Endothelial cell of umbilical vein (primary cell): ENCODE data around the gene PPM1M. TPM values are rescaled to one million over a fixed set of nuclear protein-coding genes. Genes with fewer than 3 reads are reported as not detected.

Experiments used
- BruUV-seq: library from RNA; stranded (reverse); fragments of 400-500 nt; replicated peaks from 2 replicates; lab custom pipeline; 2021; lab: Mats Ljungman, UMichigan
- CTCF ChIA-PET: fragments of 300-600, 350-600 bp; sonication (Branson Sonifier 250); formaldehyde crosslinking; loops from one replicate; lab custom pipeline; 2021; ENCODE audit warnings: antibody characterized with exemption, inconsistent platforms; lab: Charles Lee
- POLR2A ChIA-PET: fragments of 300-600, 350-600 bp; sonication (Branson Sonifier 250); formaldehyde crosslinking; loops from one replicate; lab custom pipeline; 2021; ENCODE audit warnings: antibody characterized with exemption, inconsistent platforms; lab: Charles Lee
- DNase-seq: peaks from one replicate; pipeline ENCODE4 v3.0.0-alpha.2; 2011; ENCODE audit warnings: low read depth, low spot score
- FAIRE-seq: peaks from 2 replicates; lab custom pipeline; 2011; peaks lifted over from hg19 to GRCh38; lab: Jason Lieb, UNC
- H2AFZ ChIP-seq: 2 replicates; pipeline ENCODE4 v1.6.0; 2012; ENCODE audit warnings: low read depth, low read length, control low read depth, inconsistent platforms
- H3K27ac ChIP-seq: 2 replicates; pipeline ENCODE4 v1.5.1; 2011; ENCODE audit warnings: low read depth, mild to moderate bottlenecking, control low read depth, low read length, moderate library complexity; ENCODE audit not compliant: insufficient read depth
- H3K27me3 ChIP-seq, 2 experiments: 2 replicates each; pipeline versions ENCODE4 v1.6.0 to v1.6.1; 2011; ENCODE audit warnings: low read length in 2 of 2, mixed read lengths in 1 of 2; ENCODE audit not compliant: control insufficient read depth in 2 of 2, insufficient read depth in 2 of 2
- H3K36me3 ChIP-seq, 2 experiments: 2 replicates in 1 of 2; 3 replicates in 1 of 2; pipeline ENCODE4 v1.5.1; 2011; ENCODE audit warnings: low read length in 2 of 2, mild to moderate bottlenecking in 1 of 2, moderate library complexity in 1 of 2; ENCODE audit not compliant: control insufficient read depth in 2 of 2, insufficient read depth in 2 of 2; ENCODE audit errors: extremely low read depth in 1 of 2
- H3K4me1 ChIP-seq: 3 replicates; pipeline ENCODE4 v1.5.1; 2011; ENCODE audit warnings: mild to moderate bottlenecking, low read length; ENCODE audit not compliant: control insufficient read depth, insufficient read depth; ENCODE audit errors: extremely low read depth
- H3K4me2 ChIP-seq: 2 replicates; pipeline ENCODE4 v1.6.1; 2011; ENCODE audit warnings: low read length, control low read depth, mixed read lengths; ENCODE audit not compliant: insufficient read depth
- H3K4me3 ChIP-seq, 3 experiments: fragments of 200-600 bp in 1 of 3; sonication (generic), shearing (Covaris generic) in 1 of 3; replicated peaks in 1 of 3; 2 replicates each; pipeline ENCODE4 v1.5.1; 2011 to 2016; ENCODE audit warnings: control low read depth in 3 of 3, low read length in 3 of 3, mild to moderate bottlenecking in 2 of 3, inconsistent platforms in 1 of 3, low read depth in 1 of 3, moderate library complexity in 1 of 3; ENCODE audit not compliant: insufficient read depth in 1 of 3
- H3K79me2 ChIP-seq: 2 replicates; pipeline ENCODE4 v1.6.0; 2012; ENCODE audit warnings: low read length, inconsistent platforms; ENCODE audit not compliant: control insufficient read depth, insufficient read depth
- H3K9ac ChIP-seq: replicated peaks from 2 replicates; pipeline ENCODE3; 2011; ENCODE audit warnings: low read length, control low read depth; ENCODE audit not compliant: insufficient read depth; ENCODE audit errors: extremely low read depth
- H3K9me1 ChIP-seq: replicated peaks from 3 replicates; pipeline ENCODE4 v1.6.0; 2011; ENCODE audit warnings: mild to moderate bottlenecking, low read length; ENCODE audit not compliant: control insufficient read depth, insufficient read depth; ENCODE audit errors: extremely low read depth
- H3K9me3 ChIP-seq: replicated peaks from 2 replicates; pipeline ENCODE4 v1.5.1; 2012; ENCODE audit warnings: low read length, inconsistent platforms; ENCODE audit not compliant: control insufficient read depth, insufficient read depth
- H4K20me1 ChIP-seq: replicated peaks from 2 replicates; pipeline ENCODE3; 2011; ENCODE audit warnings: mild to moderate bottlenecking, low read length; ENCODE audit not compliant: control insufficient read depth, insufficient read depth; ENCODE audit errors: extremely low read depth
- CTCF ChIP-seq, 2 donors: IDR thresholded peaks; 1 replicate in 1 of 2; 2 replicates in 1 of 2; pipeline ENCODE4 v1.5.1; 2011; ENCODE audit warnings: low read length in 2 of 2, mild to moderate bottlenecking in 2 of 2, moderate library complexity in 2 of 2, control low read depth in 1 of 2, inconsistent platforms in 1 of 2, low read depth in 1 of 2; ENCODE audit not compliant: insufficient read depth in 1 of 2; ENCODE audit errors: extremely low read depth in 1 of 2
- FOS ChIP-seq: IDR thresholded peaks from 2 replicates; pipeline ENCODE4 v1.6.1; 2011; ENCODE audit warnings: mild to moderate bottlenecking, low read length, moderate library complexity, borderline replicate concordance; ENCODE audit not compliant: insufficient read depth
- GATA2 ChIP-seq: IDR thresholded peaks from 2 replicates; pipeline ENCODE4 v1.7.0; 2011; ENCODE audit warnings: low read depth, mild to moderate bottlenecking, moderate library complexity, mixed read lengths, low read length; ENCODE audit not compliant: insufficient read length, insufficient read depth
- JUN ChIP-seq: IDR thresholded peaks from 2 replicates; pipeline ENCODE4 v1.6.1; 2011; ENCODE audit warnings: borderline replicate concordance, low read depth; ENCODE audit not compliant: insufficient read length, insufficient read depth
- MAX ChIP-seq: IDR thresholded peaks from 2 replicates; pipeline ENCODE4 v1.6.1; 2011; ENCODE audit not compliant: insufficient read depth, insufficient read length
- MYC ChIP-seq: IDR thresholded peaks from one replicate; pipeline ENCODE4 v1.6.1; 2011; ENCODE audit warnings: mild to moderate bottlenecking, low read depth, low read length
- POLR2A ChIP-seq: IDR thresholded peaks from 2 replicates; pipeline ENCODE4 v1.6.1; 2012; ENCODE audit warnings: low read depth, mild to moderate bottlenecking, control low read depth, low read length
- POLR2AphosphoS5 ChIP-seq: IDR thresholded peaks from 2 replicates; pipeline ENCODE4 v1.6.1; 2012; ENCODE audit warnings: low read depth, mild to moderate bottlenecking, control low read depth, low read length, moderate library complexity; ENCODE audit not compliant: insufficient read depth
- dilution Hi-C: fragments of 300-500 bp; cut with MboI; formaldehyde crosslinking; loops from one replicate; pipeline ENCODE4 v1.15.0; 2019; ENCODE audit warnings: low sequenced_read_pairs; ENCODE audit not compliant: extremely low pct_ligation_motif_present
- intact Hi-C: fragments of 100-400 bp; cut with micrococcal nuclease; formaldehyde crosslinking; loops from one replicate; pipeline ENCODE4 v1.10.0; 2022
- polyA plus RNA-seq, 4 experiments: library from polyadenylated mRNA; depleted of rRNA in 3 of 4; stranded (reverse) in 3 of 4; unstranded in 1 of 4; fragments of >200 nt; gene quantifications; 2 replicates each; pipeline versions ENCODE4 v1.2.1 to v1.2.3, GENCODE V29; 2011 to 2012; ENCODE audit warnings: missing spikeins in 1 of 4
- total RNA-seq: library from RNA; stranded (reverse); gene quantifications from 2 replicates; pipeline ENCODE4 v1.2.3, GENCODE V29; 2021

The PPM1M gene
- total and polyA plus RNA-seq, 2 donors (not counting 3 experiments of a cell fraction or from before 2014, with no cell fraction given), result 13.7 to 19.4 TPM

GRCh38 chr3:52204337-52205073, 41.1 kb upstream of the PPM1M start:
- H3K79me2 ChIP-seq, result peaks cover under 1% of the 10 kb centered on the region
- dilution Hi-C loops, result no loop called here
- H2AFZ ChIP-seq, result no peak overlapping the region
- no peak for FAIRE-seq
- no peak overlapping the region for H3K27ac ChIP-seq
- H3K9me3 ChIP-seq, result no peaks in the 10 kb centered on the region
- BruUV-seq, result no TSS peak
- H3K4me3 ChIP-seq, result no peak overlapping the region
- no peak for DNase-seq
- peaks cover 42 to 46% of the 10 kb centered on the region in 2 experiments for H3K36me3 ChIP-seq
- peaks cover under 1% of the 10 kb centered on the region for H3K4me1 ChIP-seq
- H4K20me1 ChIP-seq, result no peaks in the 10 kb centered on the region
- no peak for TF ChIP-seq CTCF (IDR thresholded peaks at IDR 0.05; ENCODE audit: extremely low read depth in 1 of 2, insufficient read depth in 1 of 2, low read depth in 1 of 2, low read length in 2 of 2)
- no peak for TF ChIP-seq POLR2AphosphoS5
- TF ChIP-seq MAX, result no peak
- no peak for TF ChIP-seq FOS
- no peak for TF ChIP-seq GATA2
- no peak for TF ChIP-seq POLR2A
- no peak for TF ChIP-seq MYC
- TF ChIP-seq JUN, result no peak
- POLR2A ChIA-PET, result no interaction called here
- CTCF ChIA-PET, result interaction anchor here (1.0 to 1.7 kb wide), 2 partner anchors 16 to 18 kb away, joined by 3 to 5 read pairs; no protein-coding TSS in a partner anchor
- no peaks in the 10 kb centered on the region for H3K9me1 ChIP-seq
- no peak overlapping the region for H3K4me2 ChIP-seq
- no peak overlapping the region for H3K9ac ChIP-seq
- intact Hi-C loops, result no loop called here
- no peaks in the 10 kb centered on the region for H3K27me3 ChIP-seq
